GM12875 (cell line): ENCODE measurements around the gene SKOR1.

ENCODE experiments used
- H3K4me3 ChIP-seq: one replicate; pipeline ENCODE4 v1.5.1; 2011; ENCODE audit warnings: low read depth, low read length, control low read depth
- TF ChIP-seq, protein P1 (sequence below): IDR thresholded peaks from 2 replicates; pipeline ENCODE4 v1.5.1; 2011; ENCODE audit warnings: low read depth, mild to moderate bottlenecking, control low read depth, inconsistent platforms, low read length, moderate library complexity, borderline replicate concordance; ENCODE audit not compliant: insufficient read depth

Gene SKOR1

DNA sequence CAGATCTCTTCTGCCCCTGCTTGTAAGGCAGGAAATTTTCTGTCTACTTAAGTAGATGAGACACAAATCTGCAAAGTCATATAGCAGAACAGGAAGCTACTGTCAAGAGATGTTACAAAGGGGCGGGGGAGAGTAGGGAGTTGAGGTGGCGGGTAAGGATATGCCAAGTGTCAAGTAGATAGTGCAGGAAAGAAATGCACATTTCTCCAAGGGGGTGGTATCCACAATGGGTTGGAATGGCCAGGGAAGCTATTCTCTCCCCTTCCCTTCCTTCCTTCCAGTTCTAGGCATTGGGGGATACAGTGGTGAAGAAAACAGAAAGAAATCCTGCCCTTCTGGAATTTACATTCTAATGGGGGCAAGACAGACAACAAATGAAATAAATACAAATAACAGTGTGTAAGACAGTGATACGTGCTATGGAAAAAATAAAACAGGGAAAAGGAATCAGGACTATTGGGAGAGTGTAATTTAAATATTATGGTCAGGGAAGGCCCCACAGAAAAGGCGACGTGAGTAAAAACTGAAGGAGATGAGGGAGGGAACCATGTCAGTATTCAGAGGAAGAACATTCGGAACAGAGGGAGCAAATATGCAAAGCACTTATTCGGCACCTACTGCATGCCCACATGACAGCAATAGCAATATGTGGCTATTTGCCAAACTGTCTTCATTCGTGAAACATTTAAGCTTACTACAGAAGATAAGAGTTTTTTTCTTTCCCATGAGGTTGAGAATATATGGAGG, 57.4 kb downstream of the SKOR1 start:
- TF ChIP-seq, protein P1, sequence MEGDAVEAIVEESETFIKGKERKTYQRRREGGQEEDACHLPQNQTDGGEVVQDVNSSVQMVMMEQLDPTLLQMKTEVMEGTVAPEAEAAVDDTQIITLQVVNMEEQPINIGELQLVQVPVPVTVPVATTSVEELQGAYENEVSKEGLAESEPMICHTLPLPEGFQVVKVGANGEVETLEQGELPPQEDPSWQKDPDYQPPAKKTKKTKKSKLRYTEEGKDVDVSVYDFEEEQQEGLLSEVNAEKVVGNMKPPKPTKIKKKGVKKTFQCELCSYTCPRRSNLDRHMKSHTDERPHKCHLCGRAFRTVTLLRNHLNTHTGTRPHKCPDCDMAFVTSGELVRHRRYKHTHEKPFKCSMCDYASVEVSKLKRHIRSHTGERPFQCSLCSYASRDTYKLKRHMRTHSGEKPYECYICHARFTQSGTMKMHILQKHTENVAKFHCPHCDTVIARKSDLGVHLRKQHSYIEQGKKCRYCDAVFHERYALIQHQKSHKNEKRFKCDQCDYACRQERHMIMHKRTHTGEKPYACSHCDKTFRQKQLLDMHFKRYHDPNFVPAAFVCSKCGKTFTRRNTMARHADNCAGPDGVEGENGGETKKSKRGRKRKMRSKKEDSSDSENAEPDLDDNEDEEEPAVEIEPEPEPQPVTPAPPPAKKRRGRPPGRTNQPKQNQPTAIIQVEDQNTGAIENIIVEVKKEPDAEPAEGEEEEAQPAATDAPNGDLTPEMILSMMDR, result no peak
- no peak overlapping the region for H3K4me3 ChIP-seq

DNA sequence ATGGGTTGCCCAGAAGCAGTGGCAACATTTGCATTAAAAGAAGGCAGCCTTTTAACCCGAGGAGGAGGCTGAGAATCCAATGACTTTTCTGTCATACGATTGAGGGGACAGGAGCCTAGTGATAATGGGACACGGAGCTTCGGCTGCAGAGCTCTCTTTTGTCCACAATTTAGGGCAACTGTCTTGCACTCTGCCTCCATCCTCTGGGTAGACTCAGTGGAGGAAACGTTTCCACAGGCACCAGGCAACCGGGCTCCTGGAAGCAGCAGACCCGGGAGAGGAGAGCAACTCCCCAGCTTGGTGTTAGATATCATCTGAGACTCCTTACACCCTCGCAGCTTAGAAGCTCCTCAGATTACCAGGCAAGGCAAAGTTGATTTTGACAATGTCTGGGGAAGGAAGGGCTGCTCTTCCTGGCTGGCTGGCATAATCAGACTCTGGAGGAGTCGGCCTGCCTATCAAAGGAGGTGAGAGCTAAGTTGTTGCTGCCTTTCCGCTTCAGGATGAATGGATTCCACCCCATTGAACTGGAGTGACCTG, 58.0 kb downstream of the SKOR1 start:
- H3K4me3 ChIP-seq, result no peak overlapping the region
- TF ChIP-seq, protein P1, result no peak

DNA sequence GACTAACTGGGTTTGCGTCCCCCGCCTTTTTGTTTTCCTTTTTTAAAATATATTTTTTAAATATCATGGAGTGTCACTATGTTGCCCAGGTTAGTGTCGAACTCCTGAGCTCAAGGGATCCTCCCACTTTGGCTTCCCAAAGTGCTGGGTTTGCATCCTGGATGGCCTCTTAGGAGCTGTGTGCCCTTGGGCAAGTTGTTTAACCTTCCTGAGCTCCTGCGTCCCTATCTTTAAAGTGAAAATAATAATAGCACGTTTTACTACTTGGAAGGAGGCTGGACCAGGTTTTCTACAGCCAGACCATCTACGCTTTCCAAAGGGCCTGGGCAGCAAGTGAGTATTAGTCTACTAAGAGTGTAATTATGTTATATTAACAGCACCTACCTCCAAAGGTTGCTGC, 58.7 kb downstream of the SKOR1 start:
- TF ChIP-seq, protein P1, result no peak
- H3K4me3 ChIP-seq, result no peak overlapping the region
